Measurements from ENCODE around the gene MYBPHL. TPM values are rescaled to one million over a fixed set of nuclear protein-coding genes. Genes with fewer than 3 reads are reported as not detected.
"Not testable (repeated sequence)": the region's sequence is repeated elsewhere in the genome, so short reads cannot be mapped to it uniquely, and the experiment has no call there.

The MYBPHL gene
- polyA plus RNA-seq, 3 donors = 0.26 TPM; not detected in 2

- no peak for DNase-seq
Observed at GRCh38 chr1:109307274-109308021, 637 bp upstream of the MYBPHL start.

- not testable (repeated sequence) for DNase-seq
Observed at GRCh38 chr1:109305991-109306390, 820 bp downstream of the MYBPHL start.

GRCh38 chr1:109304226-109304920 lies 2.4 kb downstream of the MYBPHL start:
- no peak for DNase-seq

GRCh38 chr1:109301874-109302273 lies 4.9 kb downstream of the MYBPHL start:
- no peak for DNase-seq

- peak; percentile 46 for DNase-seq
Observed at GRCh38 chr1:109300650-109301151, 6.1 kb downstream of the MYBPHL start.

- no peak for DNase-seq
Observed at GRCh38 chr1:109299558-109300343, 7.1 kb downstream of the MYBPHL start.

GRCh38 chr1:109298666-109299557 lies 7.9 kb downstream of the MYBPHL start:
- no peak for DNase-seq

GRCh38 chr1:109296782-109297181 lies 10.0 kb downstream of the MYBPHL start:
- no peak for DNase-seq

GRCh38 chr1:109295712-109296415 lies 10.9 kb downstream of the MYBPHL start:
- DNase-seq = no peak

GRCh38 chr1:109294481-109294880 lies 12.3 kb downstream of the MYBPHL start:
- no peak for DNase-seq

- DNase-seq = no peak
Observed at GRCh38 chr1:109293026-109293425, 13.8 kb downstream of the MYBPHL start.

- DNase-seq = no peak
Observed at GRCh38 chr1:109292364-109292763, 14.4 kb downstream of the MYBPHL start.

GRCh38 chr1:109290998-109291397 lies 15.8 kb downstream of the MYBPHL start:
- DNase-seq = no peak

GRCh38 chr1:109290137-109290536 lies 16.7 kb downstream of the MYBPHL start:
- DNase-seq = no peak

GRCh38 chr1:109286762-109287161 lies 20.0 kb downstream of the MYBPHL start:
- not testable (repeated sequence) for DNase-seq

GRCh38 chr1:109283748-109284600 lies 22.8 kb downstream of the MYBPHL start:
- DNase-seq = no peak

GRCh38 chr1:109282952-109283747 lies 23.7 kb downstream of the MYBPHL start, which contains the start of gene PSRC1:
Gene PSRC1, minus strand, starts transcription at chr1:109283145.
- peak; percentile 96 for DNase-seq

GRCh38 chr1:109282497-109282951 lies 24.3 kb downstream of the MYBPHL start:
- DNase-seq = no peak
